Lower lobe of right lung (tissue), 2 donors: ENCODE measurements around the gene CCDC85A. TPM values are rescaled to one million over a fixed set of nuclear protein-coding genes. Genes with fewer than 3 reads are reported as not detected.

Experiments
- ATAC-seq, 2 donors: fragments of 200-7000 bp; cut with Tn5 transposase; one replicate each; pipeline ENCODE4 v1.9.1; 2020 to 2022; ENCODE audit warnings: mild to moderate bottlenecking in 2 of 2, moderate library complexity in 2 of 2
- DNase-seq: peaks from one replicate; pipeline ENCODE4 v3.0.0-alpha.2; 2020
- H3K27ac ChIP-seq: fragments of 200-600 bp; one replicate; pipeline ENCODE4 v1.8.0; 2022
- H3K27me3 ChIP-seq: fragments of 200-600 bp; one replicate; pipeline ENCODE4 v1.8.0; 2022; ENCODE audit warnings: low read depth
- H3K36me3 ChIP-seq: fragments of 200-600 bp; one replicate; pipeline ENCODE4 v1.8.0; 2022; ENCODE audit warnings: mild to moderate bottlenecking
- H3K4me1 ChIP-seq: fragments of 200-600 bp; one replicate; pipeline ENCODE4 v1.8.0; 2022
- H3K4me3 ChIP-seq: fragments of 200-600 bp; one replicate; pipeline ENCODE4 v1.8.0; 2022; ENCODE audit warnings: mild to moderate bottlenecking
- H3K9me3 ChIP-seq: fragments of 200-600 bp; one replicate; pipeline ENCODE4 v1.8.0; 2022
- intact Hi-C: fragments of 100-400 bp; cut with DNase I; formaldehyde crosslinking; loops from one replicate; pipeline ENCODE4 v1.11.0; 2022
- total RNA-seq: library from RNA; stranded (reverse); fragmentation: NEBNext Ultra II Directional; extraction: Animal tissue kit (Norgen Biotek cat#: 25700); gene quantifications from one replicate; pipeline ENCODE4 v1.2.1, GENCODE V29; 2021
- TF ChIP-seq, protein P1 (sequence below): fragments of 200-600 bp; IDR thresholded peaks from one replicate; pipeline ENCODE4 v1.8.0; 2022; ENCODE audit warnings: antibody characterized with exemption, mild to moderate bottlenecking
- donor health status: DM: no; HTN: yes; CAD: no; lungs with severe emphysema.

CCDC85A gene
- total RNA-seq, 1 donor from 2014 or later, result 17.0 TPM

GRCh38 chr2:56266761-56267414 is 83.1 kb downstream of the CCDC85A start:
- no peaks in the 10 kb centered on the region for H3K36me3 ChIP-seq
- intact Hi-C loops, result no loop called here
- no peak for ATAC-seq
- no peaks in the 10 kb centered on the region for H3K27me3 ChIP-seq
- no peak for DNase-seq
- no peak overlapping the region for H3K27ac ChIP-seq
- TF ChIP-seq, protein P1, sequence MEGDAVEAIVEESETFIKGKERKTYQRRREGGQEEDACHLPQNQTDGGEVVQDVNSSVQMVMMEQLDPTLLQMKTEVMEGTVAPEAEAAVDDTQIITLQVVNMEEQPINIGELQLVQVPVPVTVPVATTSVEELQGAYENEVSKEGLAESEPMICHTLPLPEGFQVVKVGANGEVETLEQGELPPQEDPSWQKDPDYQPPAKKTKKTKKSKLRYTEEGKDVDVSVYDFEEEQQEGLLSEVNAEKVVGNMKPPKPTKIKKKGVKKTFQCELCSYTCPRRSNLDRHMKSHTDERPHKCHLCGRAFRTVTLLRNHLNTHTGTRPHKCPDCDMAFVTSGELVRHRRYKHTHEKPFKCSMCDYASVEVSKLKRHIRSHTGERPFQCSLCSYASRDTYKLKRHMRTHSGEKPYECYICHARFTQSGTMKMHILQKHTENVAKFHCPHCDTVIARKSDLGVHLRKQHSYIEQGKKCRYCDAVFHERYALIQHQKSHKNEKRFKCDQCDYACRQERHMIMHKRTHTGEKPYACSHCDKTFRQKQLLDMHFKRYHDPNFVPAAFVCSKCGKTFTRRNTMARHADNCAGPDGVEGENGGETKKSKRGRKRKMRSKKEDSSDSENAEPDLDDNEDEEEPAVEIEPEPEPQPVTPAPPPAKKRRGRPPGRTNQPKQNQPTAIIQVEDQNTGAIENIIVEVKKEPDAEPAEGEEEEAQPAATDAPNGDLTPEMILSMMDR, result no peak
- no peaks in the 10 kb centered on the region for H3K4me1 ChIP-seq
- H3K9me3 ChIP-seq, result no peaks in the 10 kb centered on the region
- H3K4me3 ChIP-seq, result no peak overlapping the region

DNA sequence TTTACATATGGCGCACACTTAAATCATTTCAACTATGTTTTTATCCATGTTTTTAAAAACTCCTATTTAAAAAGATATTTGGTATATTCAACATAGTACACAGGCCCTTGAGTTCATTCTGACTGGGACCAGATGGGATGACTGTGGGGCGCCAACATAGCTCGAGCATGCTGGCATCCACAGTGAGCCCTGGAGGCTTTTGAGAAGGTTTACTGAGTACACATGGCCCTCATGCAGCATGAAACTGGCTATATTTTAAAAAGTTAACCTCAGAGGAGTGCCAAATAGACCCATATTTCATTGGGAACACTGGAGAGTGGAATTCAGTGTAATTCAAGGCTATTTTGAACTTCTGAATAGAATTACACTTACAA is 83.6 kb downstream of the CCDC85A start:
- Histone ChIP-seq H3K4me1 (no peaks in the 10 kb centered on the region), H3K36me3 (no peaks in the 10 kb centered on the region), H3K4me3 (no peak overlapping the region), H3K9me3 (no peaks in the 10 kb centered on the region), H3K27me3 (no peaks in the 10 kb centered on the region), H3K27ac (no peak overlapping the region)
- TF ChIP-seq, protein P1, result no peak
- intact Hi-C loops, result no loop called here
- ATAC-seq, result no peak
- DNase-seq, result no peak

DNA sequence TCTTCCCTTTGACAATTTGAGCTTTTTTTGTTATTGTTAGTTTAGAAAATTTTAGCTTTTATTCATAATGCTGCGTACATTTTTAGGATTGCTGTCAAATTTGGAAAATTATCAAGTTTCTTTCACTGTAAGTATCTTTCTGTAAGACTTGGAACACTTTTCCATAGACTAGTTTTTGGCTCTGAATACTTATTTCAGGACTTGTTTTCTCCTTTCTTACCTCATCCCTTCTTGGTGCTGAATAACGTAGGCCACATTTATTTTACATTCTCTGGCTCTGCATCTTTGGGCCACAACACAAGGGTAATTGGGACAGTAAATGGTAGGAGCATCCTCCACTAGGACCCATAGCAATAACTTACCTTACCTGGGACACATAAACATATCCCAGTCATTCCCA is 85.1 kb downstream of the CCDC85A start:
- H3K4me3 ChIP-seq, result no peak overlapping the region
- ATAC-seq (no peak), DNase-seq (no peak)
- H3K9me3 ChIP-seq, result no peaks in the 10 kb centered on the region
- no peaks in the 10 kb centered on the region for H3K36me3 ChIP-seq
- TF ChIP-seq, protein P1, result no peak
- H3K4me1 ChIP-seq, result no peaks in the 10 kb centered on the region
- H3K27ac ChIP-seq, result no peak overlapping the region
- intact Hi-C loops, result no loop called here
- no peaks in the 10 kb centered on the region for H3K27me3 ChIP-seq

DNA sequence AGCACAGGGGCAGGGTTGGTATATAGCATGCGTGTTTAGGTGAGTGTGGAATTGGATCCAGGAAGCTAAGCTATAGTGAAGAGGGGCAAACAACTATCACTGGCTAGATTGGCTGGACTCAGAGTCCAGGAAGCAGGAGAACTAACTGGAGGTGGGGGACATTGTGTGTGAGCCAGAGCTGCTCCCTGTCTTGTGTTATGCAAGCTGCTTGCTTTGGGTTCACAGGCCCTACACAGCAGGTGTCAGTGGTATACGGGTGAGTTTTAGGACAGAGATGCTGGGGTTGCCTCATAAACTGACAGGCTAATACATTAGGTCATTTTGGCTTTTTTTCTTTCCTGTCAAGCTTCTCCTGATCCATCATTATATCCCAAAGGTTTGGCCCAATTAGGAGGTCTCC is 87.5 kb downstream of the CCDC85A start:
- ATAC-seq (peak in 1 of 2 donors; percentile 11), DNase-seq (no peak)
- intact Hi-C loops, result no loop called here
- Histone ChIP-seq H3K9me3 (no peaks in the 10 kb centered on the region), H3K4me1 (no peaks in the 10 kb centered on the region), H3K27me3 (no peaks in the 10 kb centered on the region), H3K36me3 (no peaks in the 10 kb centered on the region), H3K27ac (no peak overlapping the region), H3K4me3 (no peak overlapping the region)
- TF ChIP-seq, protein P1, result no peak

DNA sequence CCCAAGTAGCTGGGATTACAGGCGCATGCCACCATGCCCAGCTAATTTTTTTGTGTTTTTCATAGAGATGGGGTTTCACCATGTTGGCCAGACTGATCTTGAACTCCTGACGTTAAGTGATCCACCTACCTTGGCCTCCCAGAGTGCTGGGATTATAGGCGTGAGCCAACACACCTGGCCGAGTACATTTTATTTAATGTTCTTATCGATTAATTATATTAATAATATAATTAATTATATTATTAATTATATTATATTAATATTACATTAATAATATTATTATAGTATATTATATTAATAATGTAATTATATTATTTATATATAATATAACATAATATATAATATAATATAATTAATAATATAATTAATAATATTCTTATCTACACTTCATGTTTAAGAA is 101.4 kb downstream of the CCDC85A start:
- DNase-seq (no peak), ATAC-seq (no peak)
- H3K4me3 ChIP-seq, result no peak overlapping the region
- H3K9me3 ChIP-seq, result peaks cover 3% of the 10 kb centered on the region
- H3K27ac ChIP-seq, result no peak overlapping the region
- H3K36me3 ChIP-seq, result no peaks in the 10 kb centered on the region
- no peaks in the 10 kb centered on the region for H3K27me3 ChIP-seq
- intact Hi-C loops, result no loop called here
- no peaks in the 10 kb centered on the region for H3K4me1 ChIP-seq
- TF ChIP-seq, protein P1, result no peak
